ENCODE results near the gene FAM174B. TPM values are rescaled to one million over a fixed set of nuclear protein-coding genes. Genes with fewer than 3 reads are reported as not detected.

Gene FAM174B
- total and polyA plus RNA-seq, 2 experiments from 2014 or later, result 15.0 to 21.8 TPM

DNA sequence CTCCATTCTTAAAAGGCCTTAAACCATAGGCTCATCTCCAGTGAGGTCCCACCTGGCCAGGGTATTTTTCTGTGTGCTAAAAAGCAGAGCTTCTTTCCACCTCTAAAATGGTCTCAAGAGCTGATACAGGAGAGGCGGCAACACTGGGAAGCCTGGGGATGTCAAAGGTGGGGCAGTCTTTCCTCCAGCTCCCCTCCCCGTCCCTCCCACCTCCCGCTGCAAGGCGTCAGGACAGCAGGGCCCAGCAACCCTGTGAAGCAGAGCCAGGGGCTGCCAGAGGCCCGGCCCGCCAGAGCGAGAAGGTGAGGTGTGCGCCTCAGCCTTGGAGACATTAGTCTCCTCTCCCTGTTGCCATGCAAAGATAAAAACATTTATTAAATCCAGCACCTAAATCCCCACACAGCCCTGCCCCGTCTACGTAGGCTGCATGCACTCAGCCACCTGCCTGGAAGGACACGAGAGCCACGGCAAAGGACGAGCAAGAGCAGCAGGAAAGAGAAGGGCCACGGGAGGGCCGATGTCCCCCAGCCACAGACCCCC is 75.6 kb downstream of the FAM174B start:
- Histone ChIP-seq H4K20me1 (replicated peaks; ENCODE audit: insufficient read depth) (no peaks in the 10 kb centered on the region), H3K27ac (ENCODE audit: low read depth) (no peak overlapping the region), H2AFZ (no peak overlapping the region), H3K4me1 (ENCODE audit: insufficient read depth) (no peaks in the 10 kb centered on the region), H3K4me3 (no peak overlapping the region), H3K9me2 (ENCODE audit: insufficient read depth) (peaks cover 16% of the 10 kb centered on the region), H3K79me2 (replicated peaks; ENCODE audit: insufficient read depth) (no peaks in the 10 kb centered on the region), H3K36me3 (ENCODE audit: insufficient read depth) (no peaks in the 10 kb centered on the region), H3F3A (replicated peaks; ENCODE audit: low read depth) (no peaks in the 10 kb centered on the region), H3K27me3 (ENCODE audit: insufficient read depth) (no peaks in the 10 kb centered on the region), H3K4me2 (no peak overlapping the region)
- Mint-ChIP-seq H3K36me3 (ENCODE audit: low read depth) (peaks cover 4% of the 10 kb centered on the region; the same call in 1 of the 3 replicates), H3K9me3 (peaks cover 16% of the 10 kb centered on the region), H3K27ac (no peak overlapping the region), H3K27me3 (ENCODE audit: insufficient read depth, low read depth, poor library complexity) (peaks cover 5% of the 10 kb centered on the region), H3K4me3 (no peak overlapping the region), H3K4me1 (no peaks in the 10 kb centered on the region)
- DNase-seq (ENCODE audit: low spot score) (no peak), ATAC-seq (no peak)
- TF ChIP-seq EZH2 (IDR thresholded peaks at IDR 0.05; ENCODE audit: low read depth, unreplicated experiment) (no peak), POLR2AphosphoS5 (IDR thresholded peaks at IDR 0.05; ENCODE audit: low read depth) (no peak), JUNB (IDR thresholded peaks at IDR 0.05; ENCODE audit: unreplicated experiment) (no peak), EZH2phosphoT487 (IDR thresholded peaks at IDR 0.05; ENCODE audit: unreplicated experiment) (no peak), ZNF331 (CRISPR knock-in tag; IDR thresholded peaks at IDR 0.05; ENCODE audit: low read depth) (no peak), REST (IDR thresholded peaks at IDR 0.05; ENCODE audit: unreplicated experiment) (no peak), CREB1 (CRISPR knock-in tag; IDR thresholded peaks at IDR 0.05; ENCODE audit: low read depth) (no peak), ETS1 (IDR thresholded peaks at IDR 0.05) (no peak)
- TF ChIP-seq, protein P1, sequence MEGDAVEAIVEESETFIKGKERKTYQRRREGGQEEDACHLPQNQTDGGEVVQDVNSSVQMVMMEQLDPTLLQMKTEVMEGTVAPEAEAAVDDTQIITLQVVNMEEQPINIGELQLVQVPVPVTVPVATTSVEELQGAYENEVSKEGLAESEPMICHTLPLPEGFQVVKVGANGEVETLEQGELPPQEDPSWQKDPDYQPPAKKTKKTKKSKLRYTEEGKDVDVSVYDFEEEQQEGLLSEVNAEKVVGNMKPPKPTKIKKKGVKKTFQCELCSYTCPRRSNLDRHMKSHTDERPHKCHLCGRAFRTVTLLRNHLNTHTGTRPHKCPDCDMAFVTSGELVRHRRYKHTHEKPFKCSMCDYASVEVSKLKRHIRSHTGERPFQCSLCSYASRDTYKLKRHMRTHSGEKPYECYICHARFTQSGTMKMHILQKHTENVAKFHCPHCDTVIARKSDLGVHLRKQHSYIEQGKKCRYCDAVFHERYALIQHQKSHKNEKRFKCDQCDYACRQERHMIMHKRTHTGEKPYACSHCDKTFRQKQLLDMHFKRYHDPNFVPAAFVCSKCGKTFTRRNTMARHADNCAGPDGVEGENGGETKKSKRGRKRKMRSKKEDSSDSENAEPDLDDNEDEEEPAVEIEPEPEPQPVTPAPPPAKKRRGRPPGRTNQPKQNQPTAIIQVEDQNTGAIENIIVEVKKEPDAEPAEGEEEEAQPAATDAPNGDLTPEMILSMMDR (conservative IDR thresholded peaks at IDR 0.05; ENCODE audit: low read depth in 2 of 2), result no peak
- TF ChIP-seq, protein P2, sequence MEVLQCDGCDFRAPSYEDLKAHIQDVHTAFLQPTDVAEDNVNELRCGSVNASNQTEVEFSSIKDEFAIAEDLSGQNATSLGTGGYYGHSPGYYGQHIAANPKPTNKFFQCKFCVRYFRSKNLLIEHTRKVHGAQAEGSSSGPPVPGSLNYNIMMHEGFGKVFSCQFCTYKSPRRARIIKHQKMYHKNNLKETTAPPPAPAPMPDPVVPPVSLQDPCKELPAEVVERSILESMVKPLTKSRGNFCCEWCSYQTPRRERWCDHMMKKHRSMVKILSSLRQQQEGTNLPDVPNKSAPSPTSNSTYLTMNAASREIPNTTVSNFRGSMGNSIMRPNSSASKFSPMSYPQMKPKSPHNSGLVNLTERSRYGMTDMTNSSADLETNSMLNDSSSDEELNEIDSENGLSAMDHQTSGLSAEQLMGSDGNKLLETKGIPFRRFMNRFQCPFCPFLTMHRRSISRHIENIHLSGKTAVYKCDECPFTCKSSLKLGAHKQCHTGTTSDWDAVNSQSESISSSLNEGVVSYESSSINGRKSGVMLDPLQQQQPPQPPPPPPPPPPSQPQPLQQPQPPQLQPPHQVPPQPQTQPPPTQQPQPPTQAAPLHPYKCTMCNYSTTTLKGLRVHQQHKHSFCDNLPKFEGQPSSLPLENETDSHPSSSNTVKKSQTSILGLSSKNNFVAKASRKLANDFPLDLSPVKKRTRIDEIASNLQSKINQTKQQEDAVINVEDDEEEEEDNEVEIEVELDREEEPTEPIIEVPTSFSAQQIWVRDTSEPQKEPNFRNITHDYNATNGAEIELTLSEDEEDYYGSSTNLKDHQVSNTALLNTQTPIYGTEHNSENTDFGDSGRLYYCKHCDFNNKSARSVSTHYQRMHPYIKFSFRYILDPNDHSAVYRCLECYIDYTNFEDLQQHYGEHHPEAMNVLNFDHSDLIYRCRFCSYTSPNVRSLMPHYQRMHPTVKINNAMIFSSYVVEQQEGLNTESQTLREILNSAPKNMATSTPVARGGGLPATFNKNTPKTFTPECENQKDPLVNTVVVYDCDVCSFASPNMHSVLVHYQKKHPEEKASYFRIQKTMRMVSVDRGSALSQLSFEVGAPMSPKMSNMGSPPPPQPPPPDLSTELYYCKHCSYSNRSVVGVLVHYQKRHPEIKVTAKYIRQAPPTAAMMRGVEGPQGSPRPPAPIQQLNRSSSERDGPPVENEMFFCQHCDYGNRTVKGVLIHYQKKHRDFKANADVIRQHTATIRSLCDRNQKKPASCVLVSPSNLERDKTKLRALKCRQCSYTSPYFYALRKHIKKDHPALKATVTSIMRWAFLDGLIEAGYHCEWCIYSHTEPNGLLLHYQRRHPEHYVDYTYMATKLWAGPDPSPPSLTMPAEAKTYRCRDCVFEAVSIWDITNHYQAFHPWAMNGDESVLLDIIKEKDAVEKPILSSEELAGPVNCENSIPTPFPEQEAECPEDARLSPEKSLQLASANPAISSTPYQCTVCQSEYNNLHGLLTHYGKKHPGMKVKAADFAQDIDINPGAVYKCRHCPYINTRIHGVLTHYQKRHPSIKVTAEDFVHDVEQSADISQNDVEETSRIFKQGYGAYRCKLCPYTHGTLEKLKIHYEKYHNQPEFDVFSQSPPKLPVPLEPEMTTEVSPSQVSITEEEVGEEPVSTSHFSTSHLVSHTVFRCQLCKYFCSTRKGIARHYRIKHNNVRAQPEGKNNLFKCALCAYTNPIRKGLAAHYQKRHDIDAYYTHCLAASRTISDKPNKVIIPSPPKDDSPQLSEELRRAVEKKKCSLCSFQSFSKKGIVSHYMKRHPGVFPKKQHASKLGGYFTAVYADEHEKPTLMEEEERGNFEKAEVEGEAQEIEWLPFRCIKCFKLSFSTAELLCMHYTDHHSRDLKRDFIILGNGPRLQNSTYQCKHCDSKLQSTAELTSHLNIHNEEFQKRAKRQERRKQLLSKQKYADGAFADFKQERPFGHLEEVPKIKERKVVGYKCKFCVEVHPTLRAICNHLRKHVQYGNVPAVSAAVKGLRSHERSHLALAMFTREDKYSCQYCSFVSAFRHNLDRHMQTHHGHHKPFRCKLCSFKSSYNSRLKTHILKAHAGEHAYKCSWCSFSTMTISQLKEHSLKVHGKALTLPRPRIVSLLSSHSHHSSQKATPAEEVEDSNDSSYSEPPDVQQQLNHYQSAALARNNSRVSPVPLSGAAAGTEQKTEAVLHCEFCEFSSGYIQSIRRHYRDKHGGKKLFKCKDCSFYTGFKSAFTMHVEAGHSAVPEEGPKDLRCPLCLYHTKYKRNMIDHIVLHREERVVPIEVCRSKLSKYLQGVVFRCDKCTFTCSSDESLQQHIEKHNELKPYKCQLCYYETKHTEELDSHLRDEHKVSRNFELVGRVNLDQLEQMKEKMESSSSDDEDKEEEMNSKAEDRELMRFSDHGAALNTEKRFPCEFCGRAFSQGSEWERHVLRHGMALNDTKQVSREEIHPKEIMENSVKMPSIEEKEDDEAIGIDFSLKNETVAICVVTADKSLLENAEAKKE (CRISPR knock-in tag; IDR thresholded peaks at IDR 0.05), result no peak

All from GM23338 (cell line).